Activated CD4-positive, alpha-beta T cell treated with anti-CD3 and anti-CD28 coated beads, Interleukin-10, Interleukin-2, amounts not matched to agents 100 ng/mL and 50 ng/mL, durations not matched to agents 16 hours and 8 hours (primary cell): ENCODE data around the gene GGT1.
"Not testable (repeated sequence)": the region's sequence is repeated elsewhere in the genome, so short reads cannot be mapped to it uniquely, and the experiment has no call there.

ENCODE experiments used
- DNase-seq: peaks from one replicate; pipeline ENCODE4 v3.0.0-alpha.2; 2020

Gene GGT1

GRCh38 chr22:24644409-24644808 is 41.4 kb downstream of the GGT1 start:
- not testable (repeated sequence) for DNase-seq

DNA sequence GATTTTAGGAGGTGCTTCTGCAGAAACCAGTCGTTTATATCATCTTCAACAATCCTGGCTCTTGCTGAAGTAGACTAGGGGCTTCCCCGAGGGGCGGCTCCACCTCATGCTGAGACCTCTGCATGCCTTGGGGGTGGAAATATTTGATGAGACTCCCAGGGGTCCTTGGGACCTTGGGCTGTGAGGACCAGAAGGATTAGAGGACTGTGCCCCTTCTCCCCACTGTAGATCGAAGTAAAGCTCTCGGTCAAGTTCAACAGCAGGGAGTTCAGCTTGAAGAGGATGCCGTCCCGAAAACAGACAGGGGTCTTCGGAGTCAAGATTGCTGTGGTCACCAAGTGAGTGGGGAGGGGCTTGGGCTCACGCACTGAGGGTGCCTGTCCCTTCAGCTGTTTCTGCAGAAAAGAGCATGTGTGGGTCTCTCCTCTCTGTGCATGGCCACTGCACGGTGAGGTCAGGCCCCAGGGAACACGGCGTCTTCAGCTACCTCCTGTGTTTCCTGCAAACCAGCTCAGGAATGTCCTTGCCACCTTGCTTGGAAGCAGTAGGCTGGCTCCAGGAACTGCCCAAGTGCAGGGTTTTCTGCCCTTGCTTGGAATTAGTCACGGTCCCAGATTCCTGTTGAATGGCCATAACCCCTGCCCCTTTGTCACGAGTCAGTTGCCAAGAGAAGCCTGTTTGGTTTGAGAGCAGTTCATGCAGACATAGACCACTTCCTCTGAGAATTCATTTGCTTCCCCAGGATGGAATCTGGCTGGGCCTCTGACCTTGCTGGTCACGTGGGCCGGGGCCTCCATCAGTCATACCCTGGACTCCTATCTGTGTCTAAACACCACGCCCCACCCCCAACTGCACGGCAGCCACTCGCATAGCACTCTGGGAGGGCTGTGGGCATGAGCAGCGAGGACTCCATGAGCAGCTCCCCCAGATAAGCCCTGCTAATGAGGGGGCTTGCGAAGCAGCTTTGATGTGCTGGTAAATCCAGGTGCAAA is 42.7 kb downstream of the GGT1 start:
- DNase-seq, result not testable (repeated sequence)

GRCh38 chr22:24646756-24647155 is 43.8 kb downstream of the GGT1 start:
- not testable (repeated sequence) for DNase-seq

DNA sequence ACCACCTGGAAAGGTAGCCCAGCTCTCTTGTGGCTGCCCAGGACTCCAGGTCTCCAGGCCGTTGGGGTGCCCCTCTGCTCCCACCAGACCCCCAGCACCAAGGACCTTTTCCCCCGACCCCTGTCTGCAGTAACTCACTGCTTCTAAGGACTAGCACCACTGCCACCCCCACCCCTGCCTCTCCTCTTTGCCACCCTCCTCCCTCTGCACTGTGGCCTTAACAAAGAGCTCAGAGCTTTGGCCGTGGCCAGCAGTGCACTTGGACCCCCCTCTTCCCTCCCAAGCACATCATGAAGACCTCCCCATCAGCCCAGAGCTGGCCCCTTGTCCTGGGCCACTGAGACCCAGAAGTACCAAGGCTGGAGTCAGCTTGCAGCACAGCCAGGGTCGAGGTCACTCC is 46.4 kb downstream of the GGT1 start:
- not testable (repeated sequence) for DNase-seq

DNA sequence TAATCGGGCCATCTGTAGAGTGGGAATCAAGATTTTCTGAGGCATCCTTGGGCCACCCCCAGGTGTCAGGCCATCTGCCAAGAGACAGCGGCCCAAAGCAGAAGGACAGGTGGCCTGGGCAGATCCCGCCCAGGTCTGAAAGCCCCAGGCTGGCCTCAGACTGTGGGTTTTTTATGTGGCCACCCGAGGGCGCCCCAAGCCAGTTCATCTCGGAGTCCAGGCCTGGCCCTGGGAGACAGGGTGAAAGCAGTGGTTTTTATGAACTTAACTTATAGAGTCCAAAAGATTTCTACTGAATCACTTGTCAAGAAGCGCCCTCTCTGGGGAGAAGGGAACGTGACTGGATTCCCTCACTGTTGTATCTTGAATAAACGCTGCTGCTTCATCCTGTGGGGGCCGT is 47.9 kb downstream of the GGT1 start:
- DNase-seq, result peak; percentile 76

- DNase-seq, result not testable (repeated sequence)
Measured at GRCh38 chr22:24665395-24665794, 62.4 kb downstream of the GGT1 start.

GRCh38 chr22:24667904-24668303 is 64.9 kb downstream of the GGT1 start:
- DNase-seq, result not testable (repeated sequence)

DNA sequence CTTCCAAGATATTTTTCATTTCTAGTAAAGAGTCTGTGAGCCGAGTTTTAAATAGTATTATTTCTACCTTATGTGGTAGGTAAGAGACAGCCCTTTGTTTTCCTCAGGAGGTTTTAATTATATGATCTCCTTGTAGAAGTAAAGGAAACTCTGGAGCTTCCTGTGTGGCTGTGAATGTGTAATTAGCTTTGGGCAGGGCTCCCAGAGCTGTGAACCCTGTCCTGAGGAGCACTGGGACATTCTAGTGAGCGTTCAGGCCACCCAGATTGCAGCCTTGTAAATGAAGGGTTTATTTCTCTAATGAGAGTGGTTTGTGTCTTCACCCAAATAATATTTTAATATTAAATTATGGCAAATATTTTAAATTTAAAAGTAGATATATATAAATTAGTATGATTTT is 69.5 kb downstream of the GGT1 start:
- not testable (repeated sequence) for DNase-seq
